Measurements from ENCODE around the gene LTK. TPM values are rescaled to one million over a fixed set of nuclear protein-coding genes. Genes with fewer than 3 reads are reported as not detected.

The LTK gene
- total RNA-seq, 1 experiment from 2014 or later, result 0.07 TPM

- CTCF ChIA-PET, result no interaction called here
- Histone ChIP-seq H3K9ac (ENCODE audit: low read length) (no peak overlapping the region), H3K9me3 (ENCODE audit: low read length) (no peaks in the 10 kb centered on the region), H3F3A (ENCODE audit: low read length, unreplicated experiment) (no peaks in the 10 kb centered on the region), H4K20me1 (ENCODE audit: low read length) (no peaks in the 10 kb centered on the region), H3K27ac (ENCODE audit: low read length) (no peak overlapping the region), H2AFZ (ENCODE audit: low read length) (no peak overlapping the region), H3K27me3 (ENCODE audit: low read length) (no peaks in the 10 kb centered on the region), H3K9me2 (replicated peaks; ENCODE audit: low read length) (no peaks in the 10 kb centered on the region), H3K4me1 (ENCODE audit: insufficient read depth, low read length) (no peaks in the 10 kb centered on the region), H3K4me3 (ENCODE audit: low read length) (no peak overlapping the region), H3K4me2 (ENCODE audit: low read length) (no peak overlapping the region), H3K36me3 (ENCODE audit: low read depth, low read length) (no peaks in the 10 kb centered on the region), H3K79me2 (ENCODE audit: low read length) (no peaks in the 10 kb centered on the region)
- intact Hi-C loops (cut with micrococcal nuclease), result no loop called here
- TF ChIP-seq EZH2phosphoT487 (IDR thresholded peaks at IDR 0.05; ENCODE audit: borderline replicate concordance, low read length) (no peak), CTCF (conservative IDR thresholded peaks at IDR 0.05; ENCODE audit: low read depth, low read length) (no peak), EZH2 (IDR thresholded peaks at IDR 0.05; ENCODE audit: low read length, unreplicated experiment) (no peak)
- ATAC-seq (no peak), DNase-seq (no peak)
- POLR2A ChIA-PET (ENCODE audit: unreplicated experiment), result no interaction called here
- no TSS peak for BruUV-seq (replicated peaks)
Measured at GRCh38 chr15:41501191-41501917, 12.3 kb downstream of the LTK start.

GRCh38 chr15:41499109-41499851 is 14.3 kb downstream of the LTK start:
- BruUV-seq (replicated peaks), result no TSS peak
- no peaks in the 10 kb centered on the region for H3K9me2 ChIP-seq (replicated peaks; ENCODE audit: low read length)
- H3K9me3 ChIP-seq (ENCODE audit: low read length), result no peaks in the 10 kb centered on the region
- H3K4me3 ChIP-seq (ENCODE audit: low read length), result no peak overlapping the region
- H3F3A ChIP-seq (ENCODE audit: low read length, unreplicated experiment), result no peaks in the 10 kb centered on the region
- H2AFZ ChIP-seq (ENCODE audit: low read length), result no peak overlapping the region
- H3K36me3 ChIP-seq (ENCODE audit: low read depth, low read length), result no peaks in the 10 kb centered on the region
- no peak overlapping the region for H3K9ac ChIP-seq (ENCODE audit: low read length)
- no peaks in the 10 kb centered on the region for H4K20me1 ChIP-seq (ENCODE audit: low read length)
- peaks cover 2% of the 10 kb centered on the region; the same call in 1 of the 2 replicates for H3K4me1 ChIP-seq (ENCODE audit: insufficient read depth, low read length)
- ChIA-PET CTCF (no interaction called here), POLR2A (ENCODE audit: unreplicated experiment) (no interaction called here)
- no peak overlapping the region for H3K27ac ChIP-seq (ENCODE audit: low read length)
- H3K79me2 ChIP-seq (ENCODE audit: low read length), result no peaks in the 10 kb centered on the region
- TF ChIP-seq CTCF (conservative IDR thresholded peaks at IDR 0.05; ENCODE audit: low read depth, low read length), result no peak
- no peak for TF ChIP-seq EZH2phosphoT487 (IDR thresholded peaks at IDR 0.05; ENCODE audit: borderline replicate concordance, low read length)
- TF ChIP-seq EZH2 (IDR thresholded peaks at IDR 0.05; ENCODE audit: low read length, unreplicated experiment), result no peak
- intact Hi-C loops (cut with micrococcal nuclease), result loop anchor here (10.0 kb wide), 1 partner anchor 46 kb away; the partner anchor contains the start of gene RPAP1
- no peak overlapping the region for H3K4me2 ChIP-seq (ENCODE audit: low read length)
- no peaks in the 10 kb centered on the region for H3K27me3 ChIP-seq (ENCODE audit: low read length)
- no peak for ATAC-seq
- no peak for DNase-seq

Measured in PC-3 (cell line).